NB4 (cell line): Measurements from ENCODE around the gene VAC14.

Experiments used
- POLR2A ChIP-seq: IDR thresholded peaks from 2 replicates; pipeline ENCODE4 v1.6.1; 2011; ENCODE audit warnings: mild to moderate bottlenecking; ENCODE audit not compliant: insufficient read length; ENCODE audit errors: extremely low read depth
- TF ChIP-seq, protein P1 (sequence below): IDR thresholded peaks from one replicate; pipeline ENCODE4 v1.5.1; 2012; ENCODE audit warnings: low read depth, low read length
- TF ChIP-seq, protein P2 (sequence below): IDR thresholded peaks from 2 replicates; pipeline ENCODE4 v1.6.1; 2011; ENCODE audit warnings: low read depth, low read length

DNA sequence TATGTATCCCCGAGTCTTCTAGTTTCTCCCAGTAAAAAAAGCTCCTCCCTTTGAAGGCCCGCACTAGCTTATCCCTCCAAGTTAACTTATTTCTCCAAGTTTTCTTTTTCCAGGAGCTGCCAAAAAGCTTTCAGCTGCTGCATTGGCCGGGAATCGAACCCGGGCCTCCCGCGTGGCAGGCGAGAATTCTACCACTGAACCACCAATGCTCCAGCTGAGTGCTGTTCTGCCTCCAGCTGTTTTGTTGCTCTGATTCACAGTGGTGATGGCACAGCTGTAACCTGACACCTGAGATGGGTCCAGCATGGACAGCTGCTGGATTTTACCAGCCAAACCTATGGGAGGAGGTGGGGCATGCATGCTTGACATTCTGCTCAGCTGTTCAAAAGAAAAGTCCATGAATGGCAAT is 22.1 kb downstream of the VAC14 start:
- TF ChIP-seq POLR2A: no peak
- TF ChIP-seq, protein P1, sequence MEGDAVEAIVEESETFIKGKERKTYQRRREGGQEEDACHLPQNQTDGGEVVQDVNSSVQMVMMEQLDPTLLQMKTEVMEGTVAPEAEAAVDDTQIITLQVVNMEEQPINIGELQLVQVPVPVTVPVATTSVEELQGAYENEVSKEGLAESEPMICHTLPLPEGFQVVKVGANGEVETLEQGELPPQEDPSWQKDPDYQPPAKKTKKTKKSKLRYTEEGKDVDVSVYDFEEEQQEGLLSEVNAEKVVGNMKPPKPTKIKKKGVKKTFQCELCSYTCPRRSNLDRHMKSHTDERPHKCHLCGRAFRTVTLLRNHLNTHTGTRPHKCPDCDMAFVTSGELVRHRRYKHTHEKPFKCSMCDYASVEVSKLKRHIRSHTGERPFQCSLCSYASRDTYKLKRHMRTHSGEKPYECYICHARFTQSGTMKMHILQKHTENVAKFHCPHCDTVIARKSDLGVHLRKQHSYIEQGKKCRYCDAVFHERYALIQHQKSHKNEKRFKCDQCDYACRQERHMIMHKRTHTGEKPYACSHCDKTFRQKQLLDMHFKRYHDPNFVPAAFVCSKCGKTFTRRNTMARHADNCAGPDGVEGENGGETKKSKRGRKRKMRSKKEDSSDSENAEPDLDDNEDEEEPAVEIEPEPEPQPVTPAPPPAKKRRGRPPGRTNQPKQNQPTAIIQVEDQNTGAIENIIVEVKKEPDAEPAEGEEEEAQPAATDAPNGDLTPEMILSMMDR: no peak
- TF ChIP-seq, protein P2, sequence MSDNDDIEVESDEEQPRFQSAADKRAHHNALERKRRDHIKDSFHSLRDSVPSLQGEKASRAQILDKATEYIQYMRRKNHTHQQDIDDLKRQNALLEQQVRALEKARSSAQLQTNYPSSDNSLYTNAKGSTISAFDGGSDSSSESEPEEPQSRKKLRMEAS: no peak
